Jurkat, Clone E6-1 (cell line): Measurements from ENCODE around the gene MAN1A2.
"Not testable (repeated sequence)": the region's sequence is repeated elsewhere in the genome, so short reads cannot be mapped to it uniquely, and the experiment has no call there.

ENCODE experiments used
- DNase-seq: peaks from one replicate; pipeline ENCODE4 v3.0.0-alpha.2; 2011; ENCODE audit warnings: low read depth, low spot score
- H3K4me3 ChIP-seq: 2 replicates; pipeline ENCODE4 v1.5.1; 2011; ENCODE audit warnings: mild to moderate bottlenecking, low read length, control low read depth, moderate library complexity

Gene MAN1A2

GRCh38 chr1:117537291-117537920 lies 170.2 kb downstream of the MAN1A2 start:
- no peak for DNase-seq
- H3K4me3 ChIP-seq, result no peak overlapping the region

- no peak overlapping the region for H3K4me3 ChIP-seq
- no peak for DNase-seq
These were observed 173.3 kb downstream of the MAN1A2 start for GRCh38 chr1:117540532-117540931.

DNA sequence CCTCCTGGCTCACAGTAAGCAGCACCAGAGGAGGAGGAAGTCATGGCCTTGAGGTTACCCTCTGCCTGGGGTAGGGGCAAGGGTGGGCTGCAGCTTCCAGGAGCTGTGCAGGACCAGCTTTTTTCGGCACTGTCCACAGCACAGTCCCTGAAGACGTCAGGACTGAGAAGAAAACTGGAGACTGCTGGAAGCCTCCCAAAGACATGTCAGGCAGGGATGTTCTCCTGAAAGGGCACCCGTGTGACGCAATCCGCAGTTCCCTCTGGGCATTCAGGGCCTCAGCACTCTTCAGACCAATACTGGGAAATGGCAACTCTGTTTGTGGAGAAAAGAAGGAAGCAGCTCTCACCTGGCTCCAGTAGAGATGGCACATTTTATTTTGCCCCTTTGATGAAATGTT lies 173.8 kb downstream of the MAN1A2 start:
- DNase-seq, result no peak
- H3K4me3 ChIP-seq, result no peak overlapping the region

- no peak for DNase-seq
- H3K4me3 ChIP-seq, result no peak overlapping the region
These were observed 174.3 kb downstream of the MAN1A2 start for GRCh38 chr1:117541585-117541984.

DNA sequence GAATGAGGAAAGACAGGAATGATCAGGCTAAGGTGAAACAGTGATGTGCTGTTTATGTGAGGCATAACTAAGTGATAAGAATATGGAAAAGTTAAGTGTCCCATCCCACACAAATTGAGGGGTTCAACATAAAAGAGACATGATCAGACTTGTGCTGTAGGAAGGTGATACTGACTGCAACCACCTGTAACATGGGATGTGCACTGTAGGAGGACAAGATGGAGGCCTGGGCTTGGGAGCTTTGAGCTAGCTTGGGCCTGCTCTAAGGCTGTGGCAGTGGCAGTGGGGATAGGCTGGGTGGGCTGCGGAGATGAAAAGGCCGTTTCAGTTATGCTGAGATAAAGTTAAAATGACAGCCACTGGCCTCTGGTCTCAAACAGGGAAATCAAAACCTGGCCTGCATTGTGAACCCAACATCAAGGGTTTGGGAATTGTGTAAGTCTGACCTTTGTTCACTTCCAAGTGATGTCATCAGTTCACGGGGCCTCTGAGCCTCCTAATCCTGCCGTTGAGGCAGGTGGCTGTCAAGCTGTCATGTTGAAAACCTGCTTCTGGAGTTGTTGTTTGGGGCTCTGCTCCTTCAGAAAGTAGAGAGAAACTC lies 177.4 kb downstream of the MAN1A2 start:
- H3K4me3 ChIP-seq, result no peak overlapping the region
- no peak for DNase-seq

GRCh38 chr1:117546467-117546866 lies 179.2 kb downstream of the MAN1A2 start:
- DNase-seq, result no peak
- H3K4me3 ChIP-seq, result no peak overlapping the region

- no peak overlapping the region for H3K4me3 ChIP-seq
- DNase-seq, result no peak
These were observed 186.2 kb downstream of the MAN1A2 start for GRCh38 chr1:117553471-117553870.

GRCh38 chr1:117555806-117556205 lies 188.6 kb downstream of the MAN1A2 start:
- no peak overlapping the region for H3K4me3 ChIP-seq
- DNase-seq, result no peak

DNA sequence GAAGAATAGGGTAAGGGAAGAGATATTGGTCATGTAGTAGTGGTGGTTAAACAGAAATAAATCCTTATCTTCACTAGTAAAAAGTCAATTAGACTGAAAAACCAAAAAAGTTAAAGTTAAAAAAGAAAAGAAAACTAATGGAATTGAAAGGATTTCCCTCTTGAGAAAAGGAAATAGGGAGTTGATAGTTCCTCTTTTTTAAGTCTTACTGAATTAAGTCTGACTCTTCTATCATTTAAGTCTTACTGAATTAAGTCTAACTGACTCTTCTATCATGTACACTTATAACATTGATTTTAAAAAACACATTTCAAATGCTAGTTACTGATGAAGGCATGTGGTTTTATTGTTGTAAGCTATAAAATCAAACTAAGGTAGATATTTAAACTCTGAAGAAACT lies 189.1 kb downstream of the MAN1A2 start:
- no peak for DNase-seq
- H3K4me3 ChIP-seq, result no peak overlapping the region

DNA sequence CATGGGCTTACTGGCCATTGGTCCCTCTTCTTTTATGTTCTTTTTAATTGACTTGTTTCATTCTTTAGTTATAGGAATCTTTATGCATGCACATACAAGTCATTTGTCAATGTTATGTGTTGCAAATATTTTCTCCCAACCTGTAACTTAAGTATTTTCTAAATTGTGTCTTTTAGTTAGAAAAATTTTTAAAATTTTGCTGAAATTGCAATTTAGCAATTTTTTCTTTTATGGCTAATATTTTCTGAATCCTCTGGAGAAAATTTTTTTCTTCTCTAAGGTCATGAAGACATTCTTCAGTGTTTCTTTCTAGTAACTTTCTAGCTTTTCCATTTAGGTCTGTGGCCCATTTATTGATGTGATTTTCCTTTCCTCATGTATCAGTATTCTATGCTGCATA lies 189.7 kb downstream of the MAN1A2 start:
- DNase-seq, result no peak
- H3K4me3 ChIP-seq, result no peak overlapping the region

- DNase-seq, result peak; percentile 11
- not testable (repeated sequence) for H3K4me3 ChIP-seq
These were observed 191.2 kb downstream of the MAN1A2 start for GRCh38 chr1:117558451-117558850.

DNA sequence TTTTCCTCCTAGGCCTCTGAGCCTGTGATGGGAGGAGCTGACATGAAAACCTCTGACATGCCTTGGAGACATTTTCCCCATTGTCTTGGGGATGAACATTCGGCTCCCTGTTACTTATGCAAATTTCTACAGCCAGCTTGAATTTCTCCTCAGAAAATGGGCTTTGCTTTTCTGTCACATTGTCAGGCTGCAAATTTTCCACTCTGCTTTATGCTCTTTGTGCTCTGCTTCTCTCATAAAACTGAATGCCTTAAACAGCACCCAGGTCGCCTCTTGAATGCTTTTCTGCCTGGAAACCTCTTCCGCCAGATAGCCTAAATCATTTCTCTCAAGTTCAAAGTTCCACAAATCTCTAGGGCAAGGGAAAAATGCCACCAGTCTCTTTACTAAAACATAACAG lies 191.9 kb downstream of the MAN1A2 start:
- H3K4me3 ChIP-seq, result no peak overlapping the region
- no peak for DNase-seq

- no peak for DNase-seq
- no peak overlapping the region for H3K4me3 ChIP-seq
These were observed 192.7 kb downstream of the MAN1A2 start for GRCh38 chr1:117559985-117560384.

DNA sequence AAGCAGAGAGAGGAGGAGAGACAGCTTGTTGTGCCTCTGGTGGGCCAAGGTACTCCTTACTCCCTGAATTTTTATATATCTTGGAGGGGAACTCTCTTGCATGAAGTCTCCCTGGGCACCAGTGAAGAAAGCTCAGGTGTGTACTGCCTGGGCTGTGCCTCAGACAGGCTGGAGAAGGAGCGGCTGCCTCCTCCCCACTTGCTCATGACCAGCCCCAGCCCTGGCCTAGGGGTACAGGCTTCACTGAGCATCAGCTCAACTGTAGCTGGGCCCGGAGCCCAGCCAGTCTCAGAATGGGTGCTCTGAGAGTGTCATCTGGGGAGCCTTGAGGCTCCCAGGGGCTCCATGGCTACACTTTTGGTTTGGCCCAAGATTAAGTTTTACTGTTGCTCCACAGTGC lies 193.8 kb downstream of the MAN1A2 start:
- H3K4me3 ChIP-seq, result no peak overlapping the region
- DNase-seq, result no peak

DNA sequence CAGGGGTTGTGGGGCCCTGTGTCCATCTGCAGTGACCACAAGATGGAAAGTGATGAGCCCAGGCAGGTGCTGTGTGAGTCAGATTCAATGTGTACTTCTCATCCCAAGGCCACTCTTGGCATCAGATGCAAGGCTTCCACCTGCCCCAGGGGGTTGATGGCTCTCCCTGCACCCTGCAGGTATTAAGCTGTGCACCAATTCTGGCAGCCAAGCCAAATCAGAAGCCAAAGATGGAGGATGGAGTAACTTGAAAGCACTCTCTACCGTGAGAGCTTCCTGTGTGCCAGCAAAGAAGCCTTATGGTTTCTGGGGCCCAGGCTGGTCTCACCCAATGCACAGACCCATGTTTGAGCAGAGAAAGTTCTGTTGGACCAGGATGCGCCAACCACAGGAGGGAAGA lies 194.3 kb downstream of the MAN1A2 start:
- no peak overlapping the region for H3K4me3 ChIP-seq
- DNase-seq, result no peak

DNA sequence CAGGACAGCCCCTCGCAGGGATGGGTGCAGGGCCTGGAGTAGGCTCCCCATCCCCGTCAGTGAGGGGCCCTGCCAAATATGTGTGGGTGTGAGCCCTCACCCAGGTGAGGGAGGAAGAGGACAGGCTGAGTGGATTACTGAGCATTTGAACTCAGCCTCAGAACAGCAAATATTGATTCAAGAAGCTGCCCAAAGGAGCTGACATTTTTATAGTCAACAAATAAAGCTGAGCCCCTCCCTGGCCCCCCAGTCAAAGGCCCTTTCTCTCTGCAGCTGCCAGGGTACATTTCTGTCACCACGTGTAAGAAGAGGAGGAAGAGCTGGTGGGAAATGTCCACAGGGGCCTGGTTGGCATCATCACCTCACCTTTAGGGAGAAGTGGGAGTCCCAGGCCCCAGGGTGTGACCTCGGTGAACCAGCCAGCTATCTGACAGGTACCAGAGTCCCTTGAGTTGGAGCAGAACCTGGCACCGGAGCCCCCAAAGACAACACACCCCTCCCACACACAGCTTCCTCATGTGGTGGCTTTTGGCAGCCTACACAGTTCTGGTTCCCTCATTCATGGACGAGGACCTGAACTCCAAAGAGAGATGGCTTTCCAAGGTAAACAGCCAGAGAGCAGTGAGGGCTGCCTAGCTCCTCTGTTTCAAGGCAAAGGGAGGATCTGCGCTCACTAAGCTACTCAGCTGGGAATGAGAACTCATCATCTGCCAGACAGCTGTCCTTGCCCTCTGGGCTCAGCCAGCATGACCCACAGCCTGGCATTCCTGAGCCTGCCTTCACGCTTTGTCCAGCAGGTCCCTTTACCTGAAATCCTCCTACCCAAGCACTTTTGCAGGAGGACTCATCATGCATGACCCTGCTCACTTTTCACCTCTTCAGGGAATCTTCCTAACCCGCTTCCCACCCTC lies 195.6 kb downstream of the MAN1A2 start:
- no peak for DNase-seq
- H3K4me3 ChIP-seq, result no peak overlapping the region

DNA sequence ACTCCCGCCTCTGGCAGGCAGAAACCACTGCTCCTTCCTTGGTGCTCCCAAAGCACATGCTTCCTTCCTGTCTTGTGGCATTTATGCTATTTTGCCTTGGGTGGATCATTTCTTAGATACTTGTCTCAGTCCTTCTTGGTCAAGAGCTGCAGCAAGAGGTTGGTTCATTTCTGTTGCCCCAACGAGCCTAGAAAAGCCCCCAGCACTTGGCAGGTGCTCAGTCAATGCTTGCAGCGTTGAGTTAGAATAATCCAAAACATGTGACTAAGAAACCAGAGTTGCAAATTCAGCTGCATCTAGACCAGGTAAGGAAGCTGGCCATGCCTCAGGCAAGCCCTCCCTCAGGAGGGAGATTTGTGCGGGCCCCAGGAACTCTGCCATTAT lies 196.2 kb downstream of the MAN1A2 start:
- no peak for DNase-seq
- H3K4me3 ChIP-seq, result no peak overlapping the region

GRCh38 chr1:117564227-117565075 lies 197.2 kb downstream of the MAN1A2 start:
- H3K4me3 ChIP-seq, result no peak overlapping the region
- no peak for DNase-seq

DNA sequence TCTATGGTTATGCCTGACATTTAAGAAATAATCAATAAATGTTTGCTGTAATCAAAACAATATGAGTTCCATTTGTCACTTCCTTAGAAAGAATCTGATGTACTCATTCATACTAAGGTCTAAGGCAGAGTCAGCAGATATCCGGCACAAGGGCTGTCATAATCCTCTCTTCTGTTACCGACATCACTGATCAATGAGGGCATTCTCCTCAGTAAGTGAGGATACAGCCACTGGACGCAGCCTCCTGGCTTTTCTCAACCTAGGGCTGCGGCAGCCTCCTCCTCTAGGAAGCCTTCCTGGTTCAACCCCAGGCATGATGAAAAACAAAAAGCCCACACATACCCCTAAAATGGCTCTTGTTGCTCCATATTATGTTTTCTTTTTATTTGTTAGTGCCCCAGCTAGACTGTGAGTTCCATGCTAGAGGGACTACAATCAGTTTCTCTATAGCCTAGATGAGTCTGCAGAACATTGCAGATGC lies 197.9 kb downstream of the MAN1A2 start:
- no peak for DNase-seq
- H3K4me3 ChIP-seq, result no peak overlapping the region
